Psoas muscle (tissue), 8 donors: ENCODE measurements around the gene IL23R. TPM values are rescaled to one million over a fixed set of nuclear protein-coding genes. Genes with fewer than 3 reads are reported as not detected.
A peak's percentile ranks its signal among the peaks of the same experiment; 100 is the strongest.

Source experiments
- ATAC-seq, 4 donors: fragments of 200-7000 bp; cut with Tn5 transposase; one replicate each; pipeline ENCODE4 v1.9.1; 2020; ENCODE audit warnings: moderate library complexity in 3 of 4, mild to moderate bottlenecking in 2 of 4
- DNase-seq, 2 donors: peaks; one replicate each; pipeline ENCODE4 v3.0.0-alpha.2; 2020
- H3K27ac ChIP-seq: fragments of 200-600 bp; one replicate; pipeline ENCODE4 v1.8.0; 2022
- H3K27me3 ChIP-seq, 3 donors: fragments of 200-600 bp in 1 of 3; one replicate each; pipeline versions ENCODE4 v1.6.1 to v1.8.0; 2013 to 2022; ENCODE audit warnings: low read length in 2 of 3, mild to moderate bottlenecking in 2 of 3, moderate library complexity in 1 of 3; ENCODE audit not compliant: insufficient read depth in 3 of 3
- H3K36me3 ChIP-seq, 2 donors: fragments of 200-600 bp in 1 of 2; one replicate each; pipeline versions ENCODE4 v1.6.1 to v1.8.0; 2013 to 2022; ENCODE audit warnings: low read depth in 1 of 2, mild to moderate bottlenecking in 1 of 2, moderate library complexity in 1 of 2; ENCODE audit not compliant: insufficient read depth in 1 of 2
- H3K4me1 ChIP-seq: fragments of 200-600 bp; one replicate; pipeline ENCODE4 v1.8.0; 2022
- H3K4me3 ChIP-seq: fragments of 200-600 bp; one replicate; pipeline ENCODE4 v1.8.0; 2022; ENCODE audit warnings: mild to moderate bottlenecking
- H3K9me3 ChIP-seq: fragments of 200-600 bp; one replicate; pipeline ENCODE4 v1.8.0; 2022
- CTCF ChIP-seq: fragments of 200-600 bp; IDR thresholded peaks from one replicate; pipeline ENCODE4 v1.8.0; 2022; ENCODE audit warnings: antibody characterized with exemption
- WGBS, 3 donors: extraction: QIAGEN DNeasy Blood & Tissue Kit; methylation state at CpG; one replicate each; pipeline versions ENCODE4 v1.1.6 to v1.1.7; 2013; 5-methylcytosine and 5-hydroxymethylcytosine counted together
- intact Hi-C, 2 donors: fragments of 100-400 bp; cut with DNase I; formaldehyde crosslinking; loops; one replicate each; pipeline versions ENCODE4 v1.11.0 to v1.14.2; 2022
- polyA plus RNA-seq, 3 donors: library from polyadenylated mRNA; stranded (reverse); fragments of 200-250 nt; gene quantifications; one replicate each; pipeline ENCODE4 v1.2.3, GENCODE V29; 2013
- total RNA-seq, 4 donors: library from RNA; stranded (reverse); fragmentation: NEBNext Ultra II Directional in 2 of 4; extraction: Animal tissue kit (Norgen Biotek cat#: 25700) in 2 of 4; gene quantifications; one replicate each; pipeline versions ENCODE4 v1.2.1 to v1.2.4, GENCODE V29; 2021 to 2023
- donor health status: healthy with polysubstance abuse.
- donor health status: DM: no; HTN: no; CAD: no; lungs with moderate emphysema.
- donor health status: Bipolar disorder and iron deficiency.
- donor health status: healthy.
- donor health status: DM: yes; HTN: yes; CAD: no.
- donor health status: DM: no; HTN: no; CAD: no.
- donor health status: DM: no; HTN: no; CAD: no.
- donor health status: DM: yes; HTN: yes; CAD: no.

Gene IL23R
- total and polyA plus RNA-seq, 7 donors: not detected

GRCh38 chr1:67213164-67213563, 46.9 kb downstream of the IL23R start:
- Histone ChIP-seq H3K36me3 (no peaks in the 10 kb centered on the region), H3K27me3 (peaks cover 0 to 2% (median 0%) of the 10 kb centered on the region in 3 donors), H3K27ac (no peak overlapping the region), H3K4me1 (no peaks in the 10 kb centered on the region), H3K4me3 (no peak overlapping the region), H3K9me3 (no peaks in the 10 kb centered on the region)
- ATAC-seq: no peak
- intact Hi-C loops: loop anchor here in 1 of 2 donors (5.0 kb wide), 2 partner anchors 289 to 451 kb away; no protein-coding TSS in a partner anchor
- WGBS, 3 donors: 57 to 60% (median 57%) methylated on average over 3 of the region's 3 CpGs
- TF ChIP-seq CTCF: peak; percentile 33
- no peak for DNase-seq

DNA sequence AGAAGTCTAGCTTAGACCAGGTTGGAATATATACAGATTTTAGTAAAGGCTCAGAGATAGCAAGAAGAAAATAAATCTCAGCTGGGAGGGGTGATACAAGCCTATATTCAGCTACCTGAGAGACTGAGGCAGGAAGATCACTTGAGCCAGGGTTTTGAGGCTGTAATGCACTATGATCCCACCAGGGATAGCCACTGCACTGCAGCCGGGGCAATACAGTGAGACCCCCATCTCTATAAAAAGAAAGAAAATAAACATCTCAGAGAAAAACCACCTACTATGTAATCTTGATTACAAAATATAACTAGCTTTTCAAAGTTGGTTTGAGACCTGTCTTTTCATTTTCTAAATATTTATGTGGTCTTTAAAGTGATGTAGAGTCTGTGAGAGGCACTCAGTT, 47.7 kb downstream of the IL23R start:
- no peaks in the 10 kb centered on the region for H3K36me3 ChIP-seq
- H3K9me3 ChIP-seq: no peaks in the 10 kb centered on the region
- no peak for TF ChIP-seq CTCF
- 95 to 100% (median 100%) methylated on average over 1 of the region's 1 CpG for WGBS, 3 donors
- H3K27ac ChIP-seq: no peak overlapping the region
- intact Hi-C loops: loop anchor here in 1 of 2 donors (5.0 kb wide), 2 partner anchors 288 to 452 kb away; no protein-coding TSS in a partner anchor
- H3K4me3 ChIP-seq: no peak overlapping the region
- ATAC-seq (no peak), DNase-seq (no peak)
- H3K4me1 ChIP-seq: no peaks in the 10 kb centered on the region
- H3K27me3 ChIP-seq: peaks cover 0 to 2% (median 0%) of the 10 kb centered on the region in 3 donors

DNA sequence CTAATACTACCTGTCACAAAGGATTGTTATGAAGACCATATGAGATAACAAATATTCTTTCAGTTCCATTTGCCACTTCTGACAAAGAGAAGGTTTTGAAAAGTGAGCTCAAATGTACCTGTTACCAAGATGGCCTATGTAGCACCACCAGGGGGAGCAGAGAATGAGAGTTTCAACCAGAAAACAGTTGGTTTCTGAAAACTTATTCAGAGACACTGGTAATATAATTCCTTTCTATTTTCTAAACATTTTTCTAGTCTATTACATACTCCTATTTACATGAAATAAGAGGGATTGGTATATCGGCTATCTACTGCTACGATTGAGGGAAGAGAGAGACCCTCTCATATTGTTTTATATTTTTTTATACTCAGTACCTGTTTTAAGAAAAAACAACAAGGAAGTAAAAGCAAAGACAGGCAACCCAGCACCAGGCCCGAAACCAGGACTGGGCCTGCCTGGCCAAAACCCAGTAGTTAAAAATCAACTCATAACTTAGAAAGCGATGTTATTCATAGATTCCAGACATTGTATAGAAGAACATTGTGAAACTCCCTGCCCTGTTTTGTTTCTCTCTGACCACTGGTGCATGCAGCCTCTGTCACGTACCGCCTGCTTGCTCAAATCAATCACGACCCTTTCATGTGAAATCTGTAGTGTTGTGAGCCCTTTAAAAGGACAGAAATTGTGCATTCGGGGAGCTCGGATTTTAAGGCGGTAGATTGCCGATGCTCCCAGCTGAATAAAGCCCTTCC, 48.3 kb downstream of the IL23R start:
- no peaks in the 10 kb centered on the region for H3K4me1 ChIP-seq
- ATAC-seq (no peak), DNase-seq (no peak)
- TF ChIP-seq CTCF: peak; percentile 34
- WGBS, 3 donors: 88 to 90% (median 89%) methylated on average over 11 of the region's 11 CpGs
- no peaks in the 10 kb centered on the region for H3K36me3 ChIP-seq
- H3K27me3 ChIP-seq: peaks cover 0 to 2% (median 0%) of the 10 kb centered on the region in 3 donors
- no peak overlapping the region for H3K4me3 ChIP-seq
- no peaks in the 10 kb centered on the region for H3K9me3 ChIP-seq
- no peak overlapping the region for H3K27ac ChIP-seq
- intact Hi-C loops: loop anchor here in 1 of 2 donors (5.0 kb wide), 2 partner anchors 288 to 452 kb away; no protein-coding TSS in a partner anchor

- no peak for TF ChIP-seq CTCF
- Histone ChIP-seq H3K36me3 (no peaks in the 10 kb centered on the region), H3K4me1 (no peaks in the 10 kb centered on the region), H3K9me3 (no peaks in the 10 kb centered on the region), H3K27me3 (peaks cover 0 to 2% (median 0%) of the 10 kb centered on the region in 3 donors), H3K4me3 (no peak overlapping the region), H3K27ac (no peak overlapping the region)
- no peak for ATAC-seq
- WGBS, 3 donors: 88 to 97% (median 88%) methylated on average over 1 of the region's 1 CpG
- no peak for DNase-seq
- intact Hi-C loops: no loop called here
These were observed 50.1 kb downstream of the IL23R start for GRCh38 chr1:67216401-67216800.
